HG03135 (cell line): ENCODE results near the gene ZNF484.
"Not testable (repeated sequence)": the region's sequence is repeated elsewhere in the genome, so short reads cannot be mapped to it uniquely, and the experiment has no call there.

ENCODE experiments used
- ATAC-seq: cut with Tn5 transposase; IDR thresholded peaks from one replicate; pipeline ENCODE4 v1.9.1; 2021; ENCODE audit warnings: mild to moderate bottlenecking, moderate library complexity; ENCODE audit not compliant: unreplicated experiment

The ZNF484 gene

DNA sequence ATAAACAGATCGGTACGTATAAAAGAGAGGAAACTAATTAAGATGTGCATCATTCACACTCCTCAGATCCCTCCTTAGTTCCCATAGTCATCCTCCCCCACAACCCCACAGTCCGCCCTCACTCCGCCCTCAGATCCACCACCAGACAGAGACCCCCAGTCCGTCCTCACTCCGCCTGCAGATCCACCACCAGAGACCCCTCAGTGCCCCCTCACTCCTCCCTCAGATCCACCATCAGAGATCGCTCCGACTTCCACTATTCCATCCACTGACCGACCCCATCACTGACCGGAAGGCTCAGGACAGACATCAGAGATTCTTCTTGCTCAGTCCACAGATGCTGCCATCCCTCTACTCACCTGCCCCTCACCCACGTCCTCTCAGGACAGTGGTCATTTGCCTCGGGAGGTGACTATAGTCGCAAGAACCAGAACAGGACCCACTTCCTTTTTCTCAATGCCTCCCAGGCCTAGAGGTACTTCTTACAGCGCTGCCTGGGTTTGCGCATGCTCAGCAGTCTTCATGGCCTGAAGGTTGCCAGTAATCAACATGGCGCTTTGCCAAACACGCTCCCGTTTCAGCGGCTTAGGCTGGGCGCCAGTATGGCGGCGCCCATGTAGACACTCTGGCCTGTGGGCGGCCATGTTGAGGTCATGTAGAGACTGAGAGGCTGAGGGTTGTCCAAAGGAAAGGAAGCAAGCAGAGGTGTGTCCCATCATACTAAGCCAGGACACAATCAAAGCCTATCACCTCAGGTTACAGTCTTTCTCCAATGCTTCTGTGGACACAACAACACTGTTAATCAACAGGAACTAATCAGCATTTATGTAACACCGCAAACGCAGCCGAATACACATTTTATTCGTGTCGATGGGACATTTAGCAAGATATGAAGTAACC, at the start of gene ZNF484:
Gene ZNF484 (minus strand): TSS at position 508 of the 900 bp plus-strand sequence. CDS start 3,009 bp downstream, outside the sequence.
- peak; percentile 97 for ATAC-seq

DNA sequence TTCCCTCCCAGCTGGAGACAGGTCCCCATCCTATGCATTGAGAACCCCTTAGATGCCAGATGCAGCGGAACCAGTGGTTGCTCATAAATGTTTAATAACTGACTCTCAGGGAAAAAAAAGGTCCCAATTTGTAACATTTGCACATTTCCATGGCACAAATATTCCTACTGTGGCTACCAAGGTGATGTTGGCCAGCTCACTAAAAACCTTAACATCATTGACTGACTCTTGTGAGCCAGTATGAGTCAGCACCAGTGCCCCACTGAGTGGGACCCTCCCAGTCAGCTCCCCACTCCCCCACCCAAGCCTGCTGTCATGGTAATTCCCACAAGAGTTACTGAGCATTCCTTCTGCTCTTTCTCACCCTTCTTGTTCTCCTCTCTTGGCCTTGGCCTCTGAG, 42.6 kb upstream of the ZNF484 start:
- no peak for ATAC-seq

GRCh38 chr9:92917176-92917800, 39.5 kb upstream of the ZNF484 start:
- ATAC-seq, result no peak

DNA sequence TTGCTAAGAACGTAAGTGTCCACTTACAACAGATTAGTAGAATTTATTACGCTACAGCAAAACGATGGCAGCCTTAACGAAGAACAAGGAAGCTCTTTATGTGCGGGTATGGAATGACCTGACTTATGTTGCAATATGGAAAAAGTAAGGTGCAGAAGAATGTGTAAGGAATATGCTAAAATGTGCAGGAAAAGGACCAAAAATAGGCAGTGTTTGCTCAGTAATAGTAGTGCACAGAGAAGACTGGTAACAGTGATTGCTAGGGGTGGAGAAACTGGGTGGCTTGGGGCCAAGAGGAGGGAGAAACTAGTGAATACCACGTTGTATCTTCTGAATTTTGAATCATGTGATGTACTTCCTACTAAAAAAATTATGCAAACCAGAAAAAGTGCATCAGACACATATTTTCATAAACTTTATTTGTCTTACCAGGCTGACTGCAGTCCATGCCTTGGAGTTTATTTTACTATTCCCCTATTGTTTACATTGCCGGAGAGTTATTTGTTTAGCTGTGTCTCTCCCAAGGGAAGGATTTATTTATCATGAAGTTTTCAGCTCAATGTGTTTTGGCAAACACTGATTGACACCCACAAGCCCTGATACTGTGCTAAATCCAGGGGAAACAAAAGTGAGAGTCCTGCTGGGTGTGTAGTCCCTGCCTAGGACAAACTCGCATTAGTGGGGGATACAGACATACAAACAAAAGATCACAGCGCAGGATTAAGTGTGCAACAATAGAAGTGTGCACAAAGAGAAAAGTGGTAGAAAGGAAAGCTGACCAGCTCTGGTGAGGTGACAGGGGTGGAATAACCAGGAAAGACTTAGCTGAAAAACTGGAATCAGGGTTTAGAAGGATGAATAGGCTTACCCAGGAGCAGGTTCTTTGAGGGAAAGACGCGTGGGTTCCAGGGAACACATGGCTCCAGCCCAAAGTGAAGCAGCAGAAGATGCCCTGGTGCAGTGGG, 34.0 kb upstream of the ZNF484 start:
- no peak for ATAC-seq

DNA sequence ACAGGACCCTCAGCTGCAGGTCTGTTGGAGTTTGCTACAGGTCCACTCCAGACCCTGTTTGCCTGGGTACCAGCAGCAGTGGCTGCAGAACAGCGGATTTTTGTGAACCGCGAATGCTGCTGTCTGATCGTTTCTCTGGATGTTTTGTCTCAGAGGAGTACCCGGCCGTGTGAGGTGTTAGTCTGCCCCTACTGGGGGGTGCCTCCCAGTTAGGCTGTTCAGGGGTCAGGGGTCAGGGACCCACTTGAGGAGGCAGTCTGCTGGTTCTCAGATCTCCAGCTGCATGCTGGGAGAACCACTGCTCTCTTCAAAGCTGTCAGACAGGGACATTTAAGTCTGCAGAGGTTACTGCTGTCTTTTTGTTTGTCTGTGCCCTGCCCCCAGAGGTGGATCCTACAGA, 27.3 kb upstream of the ZNF484 start:
- ATAC-seq, result not testable (repeated sequence)

DNA sequence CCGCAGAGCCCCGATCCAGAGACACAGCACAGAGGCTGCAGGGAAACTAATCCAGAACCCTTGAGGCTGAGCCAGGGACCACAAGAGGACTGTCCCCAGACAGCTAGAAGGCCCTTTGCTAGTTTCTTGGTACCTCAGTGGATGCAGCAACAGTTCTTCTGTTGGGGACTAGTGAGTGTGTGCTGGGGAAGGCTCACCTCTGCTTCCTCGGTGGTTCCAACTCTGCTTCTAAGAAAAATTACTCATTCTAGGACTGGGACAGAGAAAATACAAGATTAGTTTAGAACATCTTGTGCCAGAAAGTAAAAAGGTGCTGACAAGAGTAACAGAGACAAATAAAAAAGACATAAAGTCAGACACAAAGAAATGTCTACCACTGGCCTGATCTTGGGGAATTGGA, 19.5 kb upstream of the ZNF484 start:
- no peak for ATAC-seq

DNA sequence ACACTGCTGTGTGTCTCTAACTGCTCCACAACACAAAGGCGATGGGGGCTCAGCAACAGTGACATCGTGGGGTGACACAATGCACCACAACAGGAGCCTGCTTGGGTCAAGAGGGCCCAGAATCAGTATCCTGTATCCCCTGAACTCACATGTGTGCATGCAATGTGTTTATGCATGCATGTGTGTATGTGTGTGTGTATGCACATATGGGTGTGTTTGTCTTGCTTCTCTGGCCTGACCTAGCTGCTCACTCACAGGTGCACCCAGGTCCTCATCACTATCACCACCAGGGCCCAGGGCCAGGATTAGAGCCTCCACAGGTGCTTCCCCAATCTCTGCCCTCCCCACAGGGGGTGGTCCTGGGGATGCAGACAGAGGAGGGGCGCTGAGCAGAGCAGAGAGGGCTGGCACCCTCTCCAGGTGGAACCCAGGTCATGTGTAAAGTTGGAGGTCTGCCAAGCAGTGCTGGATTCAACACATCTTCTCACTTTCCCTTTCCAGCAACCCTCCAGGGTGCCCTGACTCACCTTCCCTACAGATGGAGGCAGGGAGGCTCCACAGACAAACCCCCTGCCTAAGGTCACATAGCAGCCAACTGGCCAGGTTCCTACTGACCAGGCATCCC, 18.1 kb upstream of the ZNF484 start:
- ATAC-seq, result no peak

DNA sequence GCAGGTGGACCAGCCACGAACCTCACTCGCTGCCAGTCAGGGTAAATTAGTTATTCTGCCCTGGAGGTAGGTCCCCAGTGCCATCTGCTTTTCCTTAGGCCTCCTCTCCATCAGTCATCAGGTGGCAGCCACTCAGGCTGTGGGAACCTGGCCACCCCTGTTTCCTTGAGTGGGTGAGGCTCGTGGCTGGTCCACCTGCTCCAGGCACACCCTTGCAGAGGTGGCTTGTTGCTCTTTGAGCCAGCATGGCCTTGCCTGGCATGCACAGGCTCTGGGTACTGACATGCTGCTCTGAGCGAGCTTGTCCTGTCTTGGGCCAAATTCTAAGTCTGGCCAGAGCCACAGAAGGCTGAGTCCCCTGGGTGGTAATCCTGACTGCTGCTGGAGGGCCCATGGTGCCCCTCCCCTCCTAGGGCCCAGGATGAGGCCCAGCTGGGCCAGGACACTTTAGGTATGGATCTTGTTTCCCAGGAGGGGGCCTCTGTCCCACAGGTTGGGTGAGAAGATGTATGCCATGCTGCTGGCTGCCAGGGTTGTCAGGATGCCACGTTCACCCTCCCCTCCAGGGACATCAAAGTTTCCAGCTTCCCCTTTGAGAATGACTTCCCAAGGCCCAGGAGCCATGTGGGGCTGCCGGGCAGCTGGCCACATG, 17.0 kb upstream of the ZNF484 start:
- ATAC-seq, result no peak

DNA sequence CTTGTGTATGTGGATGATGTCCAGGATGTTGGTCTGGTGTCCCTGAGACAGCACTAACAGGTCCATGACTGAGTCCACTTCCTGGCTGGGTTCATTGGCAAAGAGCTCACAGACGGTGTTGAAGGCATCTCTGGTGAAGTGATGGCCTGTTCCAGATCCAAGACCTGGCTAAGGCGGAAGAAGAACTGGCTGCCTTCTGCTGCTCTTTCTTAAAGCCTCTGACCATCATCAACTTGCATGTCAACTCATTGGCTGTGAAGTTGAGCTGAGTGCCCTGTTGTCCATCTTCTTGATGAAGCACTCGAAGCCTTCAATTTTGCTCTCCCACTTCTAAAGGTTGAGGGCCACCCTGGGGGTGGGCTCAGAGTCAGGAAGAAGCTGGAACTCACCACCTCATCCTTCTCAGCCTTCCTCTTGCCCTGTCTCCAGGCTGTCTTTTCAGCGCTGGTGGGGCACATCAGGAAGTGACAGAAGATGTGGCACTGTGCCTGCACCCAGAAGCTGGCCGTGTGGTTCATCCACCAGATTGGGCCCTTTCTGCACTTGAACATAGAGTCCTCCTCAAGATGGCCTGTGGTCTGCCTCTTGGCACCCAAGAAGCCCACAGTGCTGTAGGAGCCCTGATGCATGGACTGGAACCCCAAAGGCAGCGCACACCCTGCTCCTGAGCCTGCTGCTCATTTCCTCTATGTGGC, 16.2 kb upstream of the ZNF484 start:
- ATAC-seq, result not testable (repeated sequence)

DNA sequence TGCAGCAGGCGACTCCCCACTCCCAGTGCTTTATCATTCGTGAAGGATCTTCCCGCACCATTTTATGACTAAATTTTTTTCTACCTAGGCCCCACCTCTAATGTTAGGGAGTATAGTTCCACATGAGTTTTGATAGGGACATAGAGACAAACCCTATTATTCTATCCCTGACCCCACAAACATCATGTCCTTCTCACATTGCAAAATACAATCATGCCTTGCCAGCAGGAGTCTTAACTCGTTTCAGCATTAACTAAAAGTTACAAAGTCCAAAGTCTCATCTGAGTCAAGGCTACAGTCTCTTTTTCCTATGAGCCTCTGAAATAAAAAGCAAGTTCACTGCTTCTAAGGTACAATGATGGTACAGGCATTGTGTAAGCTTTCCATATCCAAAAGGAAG, 14.4 kb upstream of the ZNF484 start:
- ATAC-seq, result not testable (repeated sequence)

GRCh38 chr9:92890761-92891160, 12.9 kb upstream of the ZNF484 start:
- no peak for ATAC-seq

DNA sequence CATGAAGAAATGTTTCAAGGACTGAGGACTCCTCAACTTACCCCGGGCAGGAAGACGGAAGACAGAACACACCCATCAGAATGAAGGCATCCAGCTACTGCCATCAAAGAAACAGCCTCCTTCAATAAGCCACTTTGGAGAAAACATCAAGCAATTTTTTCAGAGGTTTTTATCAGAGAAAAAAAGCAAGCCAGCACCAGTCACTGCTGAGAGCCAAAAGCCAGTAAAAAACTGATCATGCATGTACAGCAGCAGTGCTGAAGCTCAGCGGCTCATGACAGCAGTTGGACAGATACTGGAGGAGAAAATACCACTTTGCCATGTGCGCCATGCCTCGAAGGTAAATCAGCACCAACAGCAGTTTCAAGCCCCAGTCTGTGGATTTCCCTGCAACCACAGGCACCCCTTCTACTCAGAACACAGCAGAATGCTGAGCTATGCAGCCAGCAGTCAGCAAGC, 10.1 kb upstream of the ZNF484 start:
- ATAC-seq, result no peak

GRCh38 chr9:92886846-92887610, 9.2 kb upstream of the ZNF484 start:
- not testable (repeated sequence) for ATAC-seq

- ATAC-seq, result not testable (repeated sequence)
Observed at GRCh38 chr9:92883666-92884405, 6.0 kb upstream of the ZNF484 start.

- ATAC-seq, result no peak
Observed at GRCh38 chr9:92882276-92882675, 4.4 kb upstream of the ZNF484 start.

DNA sequence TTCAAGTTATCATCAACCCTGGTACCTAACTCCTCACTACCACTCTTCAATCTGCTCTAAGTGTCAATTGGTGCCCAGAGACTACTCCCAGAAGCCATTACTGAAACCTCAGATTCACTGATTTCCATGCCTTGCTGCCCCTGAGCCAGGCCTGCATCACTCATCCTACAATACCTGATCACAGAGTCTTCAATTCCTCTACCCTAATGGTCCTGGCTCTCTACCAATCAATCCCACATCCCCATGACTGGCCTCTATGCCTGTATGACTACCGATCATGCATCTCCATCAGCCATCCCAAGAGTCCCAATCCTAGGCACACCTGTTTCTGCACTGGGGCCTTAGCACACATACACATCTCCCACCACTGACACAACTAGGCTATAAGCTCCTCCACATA, 2.5 kb downstream of the ZNF484 start:
- no peak for ATAC-seq

- ATAC-seq, result no peak
Observed at GRCh38 chr9:92870289-92870688, 7.5 kb downstream of the ZNF484 start.

DNA sequence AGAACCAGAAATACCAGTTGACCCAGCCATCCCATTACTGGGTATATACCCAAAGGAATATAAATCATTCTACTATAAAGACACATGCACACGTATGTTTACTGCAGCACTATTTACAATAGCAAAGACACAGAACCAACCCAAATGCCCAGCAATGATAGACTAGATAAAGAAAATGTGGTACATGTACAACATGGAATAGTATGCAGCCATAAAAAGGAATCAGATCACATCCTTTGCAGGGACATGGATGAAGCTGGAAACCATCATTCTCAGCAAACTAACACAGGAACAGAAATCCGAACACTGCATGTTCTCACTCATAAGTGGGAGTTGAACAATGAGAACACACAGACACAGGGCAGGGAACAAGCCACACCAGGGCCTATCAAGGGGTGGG, 11.2 kb downstream of the ZNF484 start:
- ATAC-seq, result not testable (repeated sequence)
